OCI-LY7 (cell line): ENCODE data around the gene CIT. TPM values are rescaled to one million over a fixed set of nuclear protein-coding genes. Genes with fewer than 3 reads are reported as not detected.

Experiments
- BruUV-seq: library from RNA; stranded (reverse); fragments of 400-500 nt; replicated peaks from 2 replicates; lab custom pipeline; 2021; lab: Mats Ljungman, UMichigan
- CTCF ChIA-PET: fragments of 300-600 bp; sonication (Branson Sonifier 250); formaldehyde crosslinking; loops from one replicate; lab custom pipeline; 2022; ENCODE audit warnings: antibody characterized with exemption; ENCODE audit not compliant: unreplicated experiment; lab: Charles Lee
- POLR2A ChIA-PET: fragments of 300-600 bp; sonication (Branson Sonifier 250); formaldehyde crosslinking; loops from one replicate; lab custom pipeline; 2022; ENCODE audit warnings: antibody characterized with exemption; lab: Charles Lee
- DNase-seq: peaks from one replicate; pipeline ENCODE4 v3.0.0-alpha.2; 2015; ENCODE audit warnings: low spot score
- H2AFZ ChIP-seq: fragments of 200-600 bp; sonication (generic), shearing (Covaris generic); 2 replicates; pipeline ENCODE4 v1.6.1; 2014; ENCODE audit warnings: mild to moderate bottlenecking, antibody characterized with exemption, low read length, moderate library complexity
- H3K27ac ChIP-seq: fragments of 200-600 bp; sonication (generic); 2 replicates; pipeline ENCODE4 v1.5.1; 2014; ENCODE audit warnings: mixed run types, low read depth, mild to moderate bottlenecking, moderate library complexity, low read length, inconsistent platforms; ENCODE audit not compliant: poor library complexity, severe bottlenecking
- H3K36me3 ChIP-seq: fragments of 200-600 bp; sonication (generic); 2 replicates; pipeline ENCODE4 v1.6.1; 2014; ENCODE audit warnings: mild to moderate bottlenecking, antibody characterized with exemption, low read length, moderate library complexity, mixed read lengths; ENCODE audit not compliant: insufficient read depth
- H3K4me1 ChIP-seq: fragments of 200-600 bp; sonication (generic); 2 replicates; pipeline ENCODE4 v1.5.1; 2014; ENCODE audit warnings: mild to moderate bottlenecking, low read length; ENCODE audit not compliant: insufficient read depth, poor library complexity, severe bottlenecking
- H3K4me2 ChIP-seq: fragments of 200-600 bp; sonication (generic); 2 replicates; pipeline ENCODE4 v1.6.1; 2014; ENCODE audit warnings: mild to moderate bottlenecking, low read length
- H3K4me3 ChIP-seq: fragments of 200-600 bp; sonication (generic); 2 replicates; pipeline ENCODE4 v1.5.1; 2014; ENCODE audit warnings: mild to moderate bottlenecking, low read depth, low read length; ENCODE audit not compliant: poor library complexity, severe bottlenecking
- H3K79me2 ChIP-seq: fragments of 200-600 bp; sonication (generic); 2 replicates; pipeline ENCODE4 v1.6.1; 2016; ENCODE audit warnings: low read depth, mild to moderate bottlenecking, low read length, moderate library complexity, mixed read lengths; ENCODE audit not compliant: insufficient read depth
- H3K9me2 ChIP-seq: fragments of 200-600 bp; sonication (generic); 2 replicates; pipeline ENCODE4 v1.6.1; 2016; ENCODE audit warnings: mild to moderate bottlenecking, low read length, mixed read lengths; ENCODE audit not compliant: insufficient read depth
- H3K9me3 ChIP-seq: fragments of 200-600 bp; sonication (generic); 2 replicates; pipeline ENCODE4 v1.6.1; 2014; ENCODE audit warnings: mild to moderate bottlenecking, mixed run types, low read length, mixed read lengths
- H4K20me1 ChIP-seq: fragments of 200-600 bp; sonication (generic); 2 replicates; pipeline ENCODE4 v1.6.1; 2014; ENCODE audit warnings: mild to moderate bottlenecking, antibody characterized with exemption, low read length, moderate library complexity, mixed read lengths; ENCODE audit not compliant: insufficient read depth
- CTCF ChIP-seq: fragments of 200-600 bp; sonication (generic); conservative IDR thresholded peaks from 2 replicates; pipeline ENCODE4 v1.5.1; 2014; ENCODE audit warnings: mild to moderate bottlenecking, antibody characterized with exemption, low read length, moderate library complexity, mixed read lengths
- EZH2phosphoT487 ChIP-seq: fragments of 200-600 bp; sonication (generic); IDR thresholded peaks from 2 replicates; pipeline ENCODE4 v1.6.1; 2018; ENCODE audit warnings: low read depth, borderline replicate concordance, mild to moderate bottlenecking, mixed run types, antibody characterized with exemption, low read length, moderate library complexity, mixed read lengths
- intact Hi-C: fragments of 100-400 bp; cut with micrococcal nuclease; formaldehyde crosslinking; loops from one replicate; pipeline ENCODE4 v1.10.0; 2022; ENCODE audit not compliant: unreplicated experiment
- total RNA-seq, 2 experiments: library from RNA; depleted of rRNA in 1 of 2; stranded (reverse); fragments of >200 nt in 1 of 2; shearing (Covaris generic) in 1 of 2; gene quantifications; 2 replicates each; pipeline ENCODE4 v1.2.3, GENCODE V29; 2014 to 2022

Gene CIT
- total RNA-seq, 2 experiments from 2014 or later: 33.4 to 90.1 TPM

GRCh38 chr12:119762619-119763018 lies 114.5 kb downstream of the CIT start:
- Histone ChIP-seq H3K79me2 (no peaks in the 10 kb centered on the region), H3K36me3 (peaks cover 88% of the 10 kb centered on the region), H3K4me3 (no peak overlapping the region), H4K20me1 (no peaks in the 10 kb centered on the region), H2AFZ (no peak overlapping the region), H3K9me3 (no peaks in the 10 kb centered on the region), H3K4me1 (no peaks in the 10 kb centered on the region), H3K4me2 (no peak overlapping the region), H3K27ac (no peak overlapping the region), H3K9me2 (no peaks in the 10 kb centered on the region)
- CTCF ChIA-PET: no interaction called here
- DNase-seq: no peak
- BruUV-seq: no TSS peak
- POLR2A ChIA-PET: no interaction called here
- no peak for TF ChIP-seq CTCF
- no peak for TF ChIP-seq EZH2phosphoT487
- intact Hi-C loops: no loop called here

- H3K4me3 ChIP-seq: no peak overlapping the region
- H3K4me1 ChIP-seq: no peaks in the 10 kb centered on the region
- intact Hi-C loops: no loop called here
- ChIA-PET CTCF (no interaction called here), POLR2A (interaction anchor here (0.6 kb wide), 2 partner anchors 14 to 15 kb away, joined by 3 read pairs; no protein-coding TSS in a partner anchor)
- no peak overlapping the region for H2AFZ ChIP-seq
- no peaks in the 10 kb centered on the region for H3K9me2 ChIP-seq
- peaks cover 91% of the 10 kb centered on the region for H3K36me3 ChIP-seq
- TF ChIP-seq CTCF (no peak), EZH2phosphoT487 (no peak)
- no TSS peak for BruUV-seq
- no peak for DNase-seq
- H3K9me3 ChIP-seq: no peaks in the 10 kb centered on the region
- no peaks in the 10 kb centered on the region for H3K79me2 ChIP-seq
- H4K20me1 ChIP-seq: no peaks in the 10 kb centered on the region
- no peak overlapping the region for H3K4me2 ChIP-seq
- H3K27ac ChIP-seq: no peak overlapping the region
These were observed 118.4 kb downstream of the CIT start for GRCh38 chr12:119758722-119759121.

GRCh38 chr12:119758234-119758633 lies 118.9 kb downstream of the CIT start:
- CTCF ChIA-PET: interaction anchor here (0.6 kb wide), 1 partner anchor 285 kb away, joined by 3 read pairs; no protein-coding TSS in a partner anchor
- H3K9me2 ChIP-seq: no peaks in the 10 kb centered on the region
- peaks cover 87% of the 10 kb centered on the region for H3K36me3 ChIP-seq
- no peak overlapping the region for H3K4me2 ChIP-seq
- H4K20me1 ChIP-seq: no peaks in the 10 kb centered on the region
- BruUV-seq: no TSS peak
- POLR2A ChIA-PET: interaction anchor here (0.6 kb wide), 1 partner anchor 14 kb away, joined by 3 read pairs; no protein-coding TSS in a partner anchor
- no peak overlapping the region for H2AFZ ChIP-seq
- no peak overlapping the region for H3K4me3 ChIP-seq
- no peak for DNase-seq
- H3K4me1 ChIP-seq: no peaks in the 10 kb centered on the region
- TF ChIP-seq EZH2phosphoT487 (no peak), CTCF (no peak)
- no peaks in the 10 kb centered on the region for H3K79me2 ChIP-seq
- H3K9me3 ChIP-seq: no peaks in the 10 kb centered on the region
- H3K27ac ChIP-seq: no peak overlapping the region
- intact Hi-C loops: no loop called here
